MV-4-11 (cell line): ENCODE results near the gene CCDC197.

Experiments
- DNase-seq: peaks from one replicate; lab custom pipeline; 2025; lab: John Stamatoyannopoulos, UW

Gene CCDC197

GRCh38 chr14:93961620-93962019, 35.5 kb upstream of the CCDC197 start:
- no peak for DNase-seq

GRCh38 chr14:93962701-93963601, 34.1 kb upstream of the CCDC197 start:
- peak; percentile 80 for DNase-seq

- DNase-seq: no peak
Measured at GRCh38 chr14:93963692-93964091, 33.4 kb upstream of the CCDC197 start.

GRCh38 chr14:93964281-93964680, 32.8 kb upstream of the CCDC197 start:
- DNase-seq: no peak

- no peak for DNase-seq
Measured at GRCh38 chr14:93964820-93965286, 32.2 kb upstream of the CCDC197 start.

GRCh38 chr14:93965287-93965821, 31.7 kb upstream of the CCDC197 start:
- no peak for DNase-seq

- DNase-seq: no peak
Measured at GRCh38 chr14:93965946-93966474, 31.1 kb upstream of the CCDC197 start.

- peak; percentile 96 for DNase-seq
Measured at GRCh38 chr14:93967637-93968250, 29.4 kb upstream of the CCDC197 start.

GRCh38 chr14:93969082-93969828, 27.8 kb upstream of the CCDC197 start:
- DNase-seq: no peak

GRCh38 chr14:93970585-93970964, 26.5 kb upstream of the CCDC197 start:
- peak; percentile 40 for DNase-seq

- peak; percentile 61 for DNase-seq
Measured at GRCh38 chr14:93970965-93971634, 26.0 kb upstream of the CCDC197 start.

GRCh38 chr14:93971635-93972027, 25.5 kb upstream of the CCDC197 start:
- no peak for DNase-seq

- no peak for DNase-seq
Measured at GRCh38 chr14:93972618-93973205, 24.4 kb upstream of the CCDC197 start.

- no peak for DNase-seq
Measured at GRCh38 chr14:93973607-93974006, 23.5 kb upstream of the CCDC197 start.

GRCh38 chr14:93974299-93974698, 22.8 kb upstream of the CCDC197 start:
- DNase-seq: no peak

- peak; percentile 88 for DNase-seq
Measured at GRCh38 chr14:93974833-93975232, 22.3 kb upstream of the CCDC197 start.

GRCh38 chr14:93975791-93976476, 21.2 kb upstream of the CCDC197 start:
- no peak for DNase-seq

GRCh38 chr14:93976477-93977057, 20.5 kb upstream of the CCDC197 start, which contains the start of gene ASB2:
ASB2 (minus strand) TSS chr14:93976570; CDS start chr14:93964539, 12,031 bp downstream.
- DNase-seq: peak; percentile 74

- no peak for DNase-seq
Measured at GRCh38 chr14:93977171-93977570, 19.9 kb upstream of the CCDC197 start.
